ENCODE measurements around the gene HM13. TPM values are rescaled to one million over a fixed set of nuclear protein-coding genes. Genes with fewer than 3 reads are reported as not detected.

The HM13 gene
- total RNA-seq, 2 experiments from 2014 or later = 51.3 to 148 TPM

- DNase-seq (ENCODE audit: low spot score) = no peak
- Histone ChIP-seq H3K4me3 (ENCODE audit: low read depth, low read length, poor library complexity, severe bottlenecking) (no peak overlapping the region), H3K4me2 (ENCODE audit: low read length) (no peak overlapping the region), H3K9me2 (ENCODE audit: insufficient read depth, low read length) (no peaks in the 10 kb centered on the region), H3K9me3 (ENCODE audit: low read length) (no peaks in the 10 kb centered on the region), H3K4me1 (ENCODE audit: insufficient read depth, low read length, poor library complexity, severe bottlenecking) (no peaks in the 10 kb centered on the region), H3K36me3 (ENCODE audit: insufficient read depth, low read length) (no peaks in the 10 kb centered on the region), H2AFZ (ENCODE audit: low read length) (no peak overlapping the region), H3K27ac (ENCODE audit: low read depth, low read length, poor library complexity, severe bottlenecking) (no peak overlapping the region), H3K79me2 (ENCODE audit: insufficient read depth, low read depth, low read length) (no peaks in the 10 kb centered on the region), H4K20me1 (ENCODE audit: insufficient read depth, low read length) (no peaks in the 10 kb centered on the region)
- no TSS peak for BruUV-seq (replicated peaks)
- ChIA-PET POLR2A (interaction anchor here (0.6 to 1.1 kb wide), 3 partner anchors 14 to 33 kb away, joined by 3 to 4 read pairs (median 3); no protein-coding TSS in a partner anchor), CTCF (ENCODE audit: unreplicated experiment) (interaction anchor here (0.6 kb wide), 1 partner anchor 702 kb away, joined by 3 read pairs; no protein-coding TSS in a partner anchor)
- no peak for TF ChIP-seq EZH2phosphoT487 (IDR thresholded peaks at IDR 0.05; ENCODE audit: borderline replicate concordance, low read depth, low read length)
- 0 out of 2 replicates have a peak, but pooled peaks have one; percentile 9 for TF ChIP-seq CTCF (conservative IDR thresholded peaks at IDR 0.05; ENCODE audit: low read length)
- intact Hi-C loops (cut with micrococcal nuclease; ENCODE audit: unreplicated experiment) = no loop called here
Measured at GRCh38 chr20:31593221-31594001, 79.2 kb downstream of the HM13 start.

GRCh38 chr20:31594002-31594557, 79.8 kb downstream of the HM13 start:
- POLR2A ChIA-PET = no interaction called here
- H4K20me1 ChIP-seq (ENCODE audit: insufficient read depth, low read length) = no peaks in the 10 kb centered on the region
- H3K36me3 ChIP-seq (ENCODE audit: insufficient read depth, low read length) = no peaks in the 10 kb centered on the region
- no peaks in the 10 kb centered on the region for H3K9me2 ChIP-seq (ENCODE audit: insufficient read depth, low read length)
- no peak overlapping the region for H3K4me3 ChIP-seq (ENCODE audit: low read depth, low read length, poor library complexity, severe bottlenecking)
- intact Hi-C loops (cut with micrococcal nuclease; ENCODE audit: unreplicated experiment) = no loop called here
- H3K27ac ChIP-seq (ENCODE audit: low read depth, low read length, poor library complexity, severe bottlenecking) = no peak overlapping the region
- no peaks in the 10 kb centered on the region for H3K9me3 ChIP-seq (ENCODE audit: low read length)
- no peak for DNase-seq (ENCODE audit: low spot score)
- TF ChIP-seq EZH2phosphoT487 (IDR thresholded peaks at IDR 0.05; ENCODE audit: borderline replicate concordance, low read depth, low read length) (no peak), CTCF (conservative IDR thresholded peaks at IDR 0.05; ENCODE audit: low read length) (no peak)
- H3K79me2 ChIP-seq (ENCODE audit: insufficient read depth, low read depth, low read length) = no peaks in the 10 kb centered on the region
- H3K4me1 ChIP-seq (ENCODE audit: insufficient read depth, low read length, poor library complexity, severe bottlenecking) = no peaks in the 10 kb centered on the region
- CTCF ChIA-PET (ENCODE audit: unreplicated experiment) = no interaction called here
- H2AFZ ChIP-seq (ENCODE audit: low read length) = no peak overlapping the region
- BruUV-seq (replicated peaks) = no TSS peak
- no peak overlapping the region for H3K4me2 ChIP-seq (ENCODE audit: low read length)
